ENCODE results near the gene PKIB. TPM values are rescaled to one million over a fixed set of nuclear protein-coding genes. Genes with fewer than 3 reads are reported as not detected.

PKIB gene
- polyA plus RNA-seq, 1 donor (not counting 4 experiments of a cell fraction or from before 2014, with no cell fraction given) = 8.7 TPM

- no peak for FAIRE-seq
Observed at GRCh38 chr6:122719176-122719575, 109.0 kb downstream of the PKIB start.

DNA sequence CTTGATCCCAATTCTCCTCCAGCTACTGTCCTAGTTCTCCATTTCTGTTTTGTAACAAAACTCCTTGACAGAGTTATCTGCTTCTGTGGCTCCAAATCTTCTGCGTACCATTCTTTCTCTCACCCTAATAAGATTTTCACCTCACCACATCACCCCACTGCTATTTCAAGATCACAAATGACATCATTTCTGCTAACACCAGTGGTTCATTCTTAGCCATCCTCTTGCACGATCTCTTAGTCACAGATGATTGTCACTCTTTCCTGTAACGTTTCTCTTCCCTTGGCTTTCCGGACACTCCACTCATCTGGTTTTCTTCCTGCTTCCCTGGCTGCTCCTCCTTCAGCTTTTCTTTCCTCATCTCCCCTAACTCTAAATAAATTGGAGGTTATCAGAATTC is 112.5 kb downstream of the PKIB start:
- FAIRE-seq = no peak

More at GRCh38 chr6:122719176-122719575, 109.0 kb downstream of the PKIB start:
- Histone ChIP-seq H3K9ac (ENCODE audit: control insufficient read depth, extremely low read depth, insufficient read depth, low read length) (no peak overlapping the region), H3K36me3 (ENCODE audit: control insufficient read depth in 2 of 2, extremely low read depth in 1 of 2, insufficient read depth in 2 of 2, low read length in 2 of 2) (no peaks in the 10 kb centered on the region), H3K27me3 (ENCODE audit: control insufficient read depth, extremely low read depth, insufficient read depth, low read length) (no peaks in the 10 kb centered on the region), H3K27ac (ENCODE audit: control insufficient read depth, insufficient read depth, low read length) (no peak overlapping the region), H3K79me2 (ENCODE audit: control insufficient read depth, insufficient read depth, low read length) (no peaks in the 10 kb centered on the region), H3K4me2 (ENCODE audit: control insufficient read depth, extremely low read depth, insufficient read depth, low read depth, low read length) (no peak overlapping the region), H3K9me3 (ENCODE audit: control insufficient read depth, low read depth, low read length) (no peaks in the 10 kb centered on the region), H3K4me3 (ENCODE audit: control insufficient read depth in 2 of 3, extremely low read depth in 1 of 3, insufficient read depth in 2 of 3, low read depth in 1 of 3, low read length in 3 of 3) (no peak overlapping the region), H3K9me1 (ENCODE audit: control insufficient read depth, extremely low read depth, insufficient read depth, low read length) (no peaks in the 10 kb centered on the region), H4K20me1 (ENCODE audit: control insufficient read depth, extremely low read depth, insufficient read depth, low read length) (no peaks in the 10 kb centered on the region), H3K4me1 (ENCODE audit: control insufficient read depth, extremely low read depth, insufficient read depth, low read length) (no peaks in the 10 kb centered on the region), H2AFZ (ENCODE audit: control insufficient read depth, low read length) (no peak overlapping the region)
- no peak for DNase-seq (ENCODE audit: low read depth, low spot score)
- TF ChIP-seq, protein P1, sequence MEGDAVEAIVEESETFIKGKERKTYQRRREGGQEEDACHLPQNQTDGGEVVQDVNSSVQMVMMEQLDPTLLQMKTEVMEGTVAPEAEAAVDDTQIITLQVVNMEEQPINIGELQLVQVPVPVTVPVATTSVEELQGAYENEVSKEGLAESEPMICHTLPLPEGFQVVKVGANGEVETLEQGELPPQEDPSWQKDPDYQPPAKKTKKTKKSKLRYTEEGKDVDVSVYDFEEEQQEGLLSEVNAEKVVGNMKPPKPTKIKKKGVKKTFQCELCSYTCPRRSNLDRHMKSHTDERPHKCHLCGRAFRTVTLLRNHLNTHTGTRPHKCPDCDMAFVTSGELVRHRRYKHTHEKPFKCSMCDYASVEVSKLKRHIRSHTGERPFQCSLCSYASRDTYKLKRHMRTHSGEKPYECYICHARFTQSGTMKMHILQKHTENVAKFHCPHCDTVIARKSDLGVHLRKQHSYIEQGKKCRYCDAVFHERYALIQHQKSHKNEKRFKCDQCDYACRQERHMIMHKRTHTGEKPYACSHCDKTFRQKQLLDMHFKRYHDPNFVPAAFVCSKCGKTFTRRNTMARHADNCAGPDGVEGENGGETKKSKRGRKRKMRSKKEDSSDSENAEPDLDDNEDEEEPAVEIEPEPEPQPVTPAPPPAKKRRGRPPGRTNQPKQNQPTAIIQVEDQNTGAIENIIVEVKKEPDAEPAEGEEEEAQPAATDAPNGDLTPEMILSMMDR (optimal IDR thresholded peaks at IDR 0.05 in 1 of 3, IDR thresholded peaks at IDR 0.05 in 1 of 3, conservative IDR thresholded peaks at IDR 0.05 in 1 of 3; ENCODE audit: extremely low read depth in 1 of 3, insufficient read depth in 2 of 3, low read length in 3 of 3) = no peak
- no peak for TF ChIP-seq EZH2 (IDR thresholded peaks at IDR 0.05; ENCODE audit: low read length)
- dilution Hi-C loops (cut with MboI; ENCODE audit: extremely low pct_ligation_motif_present, low sequenced_read_pairs) = no loop called here

More for the DNA sequence above, 112.5 kb downstream of the PKIB start:
- Histone ChIP-seq H3K9me3 (ENCODE audit: control insufficient read depth, low read depth, low read length) (no peaks in the 10 kb centered on the region), H2AFZ (ENCODE audit: control insufficient read depth, low read length) (no peak overlapping the region), H3K79me2 (ENCODE audit: control insufficient read depth, insufficient read depth, low read length) (no peaks in the 10 kb centered on the region), H3K27me3 (ENCODE audit: control insufficient read depth, extremely low read depth, insufficient read depth, low read length) (no peaks in the 10 kb centered on the region), H4K20me1 (ENCODE audit: control insufficient read depth, extremely low read depth, insufficient read depth, low read length) (no peaks in the 10 kb centered on the region), H3K9me1 (ENCODE audit: control insufficient read depth, extremely low read depth, insufficient read depth, low read length) (no peaks in the 10 kb centered on the region), H3K27ac (ENCODE audit: control insufficient read depth, insufficient read depth, low read length) (no peak overlapping the region), H3K9ac (ENCODE audit: control insufficient read depth, extremely low read depth, insufficient read depth, low read length) (no peak overlapping the region), H3K4me1 (ENCODE audit: control insufficient read depth, extremely low read depth, insufficient read depth, low read length) (no peaks in the 10 kb centered on the region), H3K36me3 (ENCODE audit: control insufficient read depth in 2 of 2, extremely low read depth in 1 of 2, insufficient read depth in 2 of 2, low read length in 2 of 2) (no peaks in the 10 kb centered on the region), H3K4me3 (ENCODE audit: control insufficient read depth in 2 of 3, extremely low read depth in 1 of 3, insufficient read depth in 2 of 3, low read depth in 1 of 3, low read length in 3 of 3) (no peak overlapping the region), H3K4me2 (ENCODE audit: control insufficient read depth, extremely low read depth, insufficient read depth, low read depth, low read length) (no peak overlapping the region)
- dilution Hi-C loops (cut with MboI; ENCODE audit: extremely low pct_ligation_motif_present, low sequenced_read_pairs) = no loop called here
- TF ChIP-seq EZH2 (IDR thresholded peaks at IDR 0.05; ENCODE audit: low read length) = no peak
- TF ChIP-seq, protein P1 (optimal IDR thresholded peaks at IDR 0.05 in 1 of 3, IDR thresholded peaks at IDR 0.05 in 1 of 3, conservative IDR thresholded peaks at IDR 0.05 in 1 of 3; ENCODE audit: extremely low read depth in 1 of 3, insufficient read depth in 2 of 3, low read length in 3 of 3) = no peak
- no peak for DNase-seq (ENCODE audit: low read depth, low spot score)
